HG02623 (cell line): ENCODE data around the gene ZSCAN5C.
"Not testable (repeated sequence)": the region's sequence is repeated elsewhere in the genome, so short reads cannot be mapped to it uniquely, and the experiment has no call there.

Source experiments
- ATAC-seq: cut with Tn5 transposase; IDR thresholded peaks from one replicate; pipeline ENCODE4 v1.9.1; 2021; ENCODE audit warnings: moderate library complexity; ENCODE audit not compliant: unreplicated experiment

Gene ZSCAN5C, protein sequence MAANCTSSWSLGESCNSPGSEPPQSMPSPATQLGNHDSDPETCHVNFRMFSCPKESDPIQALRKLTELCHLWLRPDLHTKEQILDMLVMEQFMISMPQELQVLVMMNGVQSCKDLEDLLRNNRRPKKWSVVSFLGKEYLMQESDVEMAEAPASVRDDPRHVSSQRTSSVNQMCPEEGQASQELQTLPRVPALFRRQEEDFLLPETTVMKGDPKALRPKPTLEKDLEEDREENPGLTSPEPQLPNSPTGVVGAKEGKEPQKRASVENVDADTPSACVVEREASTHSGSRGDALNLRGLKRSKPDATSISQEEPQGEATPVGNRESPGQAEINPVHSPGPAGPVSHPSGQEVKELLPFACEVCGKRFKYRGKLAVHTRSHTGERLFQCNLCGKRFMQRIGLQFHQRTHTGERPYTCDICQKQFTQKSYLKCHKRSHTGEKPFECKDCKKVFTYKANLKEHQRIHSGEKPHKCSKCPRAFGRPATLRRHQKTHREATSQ

DNA sequence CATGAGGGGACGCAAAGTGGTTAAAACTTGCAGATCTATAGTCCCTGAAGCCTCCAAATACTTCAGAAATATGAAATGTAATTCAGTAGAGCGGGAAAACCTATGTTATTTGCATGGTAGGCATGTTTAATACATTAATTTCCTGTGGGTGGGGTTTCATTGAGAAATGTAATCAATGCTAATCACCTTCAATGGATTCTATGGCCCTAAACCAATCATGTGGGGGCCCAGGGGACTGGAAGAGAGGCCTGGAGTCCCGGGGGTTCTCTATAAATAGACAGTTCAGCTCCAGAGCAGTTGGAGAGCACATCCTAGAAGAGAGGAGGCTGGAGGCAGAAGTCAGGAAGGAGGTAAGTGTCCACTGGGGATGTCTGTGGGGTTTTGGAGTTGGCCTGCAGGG is at the start of gene ZSCAN5C:
TSS of gene ZSCAN5C (plus strand) at position 301 of the 400 bp plus-strand sequence. CDS start 3,641 bp downstream, outside the sequence.
- ATAC-seq, result no peak

DNA sequence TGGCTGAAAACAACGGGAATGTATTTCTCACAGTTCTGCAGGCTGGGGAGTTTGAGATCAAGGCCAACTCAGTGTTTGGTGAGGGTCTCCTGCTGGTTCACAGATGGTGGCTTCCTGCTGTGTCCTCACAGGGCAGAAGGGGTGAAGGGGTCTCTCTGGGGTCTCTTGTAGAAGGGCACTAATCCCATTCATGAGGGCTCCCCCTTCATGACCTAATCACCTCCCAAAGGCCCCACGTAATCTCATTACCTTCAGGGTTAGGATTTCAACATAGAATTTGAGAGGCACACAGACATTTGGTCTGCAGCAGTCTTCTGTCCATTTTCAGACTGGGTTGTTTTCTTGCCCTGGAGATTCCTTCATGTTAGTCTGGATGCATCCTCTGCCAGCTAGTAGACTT is 49.4 kb upstream of the ZSCAN5C start:
- no peak for ATAC-seq

DNA sequence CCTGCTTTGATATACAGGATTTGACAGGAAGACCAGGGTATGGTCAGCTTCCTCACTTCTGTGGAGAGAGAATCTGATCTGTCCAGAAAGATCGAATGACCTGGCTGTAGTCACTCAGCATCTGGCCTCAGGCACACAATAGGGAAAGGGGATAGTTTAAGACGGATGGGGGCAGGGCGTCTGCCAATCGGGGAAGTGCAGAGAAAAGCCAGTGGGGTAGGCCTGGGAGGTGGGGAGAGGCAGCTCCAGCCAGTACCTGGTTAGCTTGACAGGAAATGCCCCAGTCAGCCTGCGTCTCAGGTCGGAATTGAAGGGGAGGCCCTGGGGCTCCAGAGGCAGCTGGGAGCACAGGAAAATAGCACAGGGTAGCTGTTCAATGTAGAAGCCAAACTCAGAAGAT is 48.6 kb upstream of the ZSCAN5C start:
- no peak for ATAC-seq

GRCh38 chr19:56155124-56155687 is 46.9 kb upstream of the ZSCAN5C start:
- no peak for ATAC-seq

- no peak for ATAC-seq
These were observed 45.3 kb upstream of the ZSCAN5C start for GRCh38 chr19:56156768-56157167.

- no peak for ATAC-seq
These were observed 43.8 kb upstream of the ZSCAN5C start for GRCh38 chr19:56158170-56158757.

DNA sequence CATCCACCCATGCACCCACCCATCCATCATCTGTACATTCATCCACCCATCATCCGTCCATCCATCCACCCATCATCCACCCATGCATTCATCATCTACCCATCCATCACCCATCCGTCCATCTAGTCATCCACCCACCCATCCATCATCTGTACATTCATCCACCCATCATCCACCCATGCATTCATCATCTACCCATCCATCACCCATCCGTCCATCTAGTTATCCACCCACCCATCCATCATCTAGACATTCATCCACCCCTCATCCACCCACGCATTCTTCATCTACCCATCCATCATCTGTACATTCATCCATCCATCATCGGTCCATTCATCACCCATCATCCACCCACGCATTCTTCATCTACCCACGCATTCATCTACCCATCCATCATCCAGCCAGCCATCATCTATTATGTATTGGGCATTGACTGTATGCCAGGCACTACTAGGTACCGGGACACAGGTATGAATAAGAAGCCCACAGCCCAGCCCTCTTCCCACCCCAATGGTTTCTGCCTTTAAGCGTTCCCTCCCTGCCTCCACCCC is 43.0 kb upstream of the ZSCAN5C start:
- ATAC-seq, result no peak

DNA sequence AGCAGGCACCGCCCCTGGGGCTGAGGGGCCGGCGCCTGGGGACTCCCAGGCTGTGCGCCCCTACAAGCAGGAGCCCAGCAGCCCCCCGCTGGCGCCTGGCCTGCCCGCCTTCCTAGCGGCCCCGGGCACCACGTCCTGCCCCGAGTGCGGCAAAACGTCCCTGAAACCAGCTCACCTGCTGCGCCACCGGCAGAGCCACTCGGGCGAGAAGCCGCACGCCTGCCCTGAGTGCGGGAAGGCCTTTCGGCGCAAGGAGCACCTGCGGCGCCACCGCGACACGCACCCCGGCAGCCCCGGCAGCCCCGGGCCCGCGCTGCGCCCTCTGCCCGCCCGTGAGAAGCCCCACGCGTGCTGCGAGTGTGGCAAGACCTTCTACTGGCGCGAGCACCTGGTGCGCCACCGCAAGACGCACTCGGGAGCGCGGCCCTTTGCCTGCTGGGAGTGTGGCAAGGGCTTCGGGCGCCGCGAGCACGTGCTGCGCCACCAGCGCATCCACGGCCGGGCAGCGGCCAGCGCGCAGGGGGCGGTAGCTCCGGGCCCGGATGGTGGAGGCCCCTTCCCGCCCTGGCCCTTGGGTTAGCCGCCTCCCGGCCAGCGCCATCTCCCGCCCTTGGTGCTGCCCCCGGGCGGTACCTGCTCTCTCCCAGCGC is 42.3 kb upstream of the ZSCAN5C start:
- ATAC-seq, result no peak

DNA sequence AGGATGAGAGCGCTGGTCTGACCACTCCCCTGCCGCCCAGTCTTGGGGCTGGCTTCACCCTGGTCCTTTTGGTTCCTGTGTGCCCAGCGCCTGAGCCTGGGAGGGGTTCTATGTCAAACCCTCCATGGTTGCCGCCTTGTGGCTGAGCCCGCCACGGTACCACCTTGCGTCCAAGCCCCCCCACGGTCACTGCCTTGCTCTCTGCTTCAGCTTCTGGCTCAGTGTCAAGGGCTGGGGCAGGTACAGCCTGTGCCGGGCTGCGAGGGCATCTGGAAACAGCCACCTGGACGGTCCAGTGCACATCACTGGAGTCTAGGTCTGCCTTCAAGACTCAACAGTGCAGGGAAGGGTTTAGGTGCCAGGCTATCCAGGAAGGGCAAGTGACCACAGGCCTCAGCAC is 40.5 kb upstream of the ZSCAN5C start:
- no peak for ATAC-seq

GRCh38 chr19:56162258-56162657 is 39.8 kb upstream of the ZSCAN5C start:
- no peak for ATAC-seq

- no peak for ATAC-seq
These were observed 39.0 kb upstream of the ZSCAN5C start for GRCh38 chr19:56163097-56163496.

- no peak for ATAC-seq
These were observed 35.0 kb upstream of the ZSCAN5C start for GRCh38 chr19:56167064-56167578.

GRCh38 chr19:56170261-56170660 is 31.8 kb upstream of the ZSCAN5C start:
- no peak for ATAC-seq

DNA sequence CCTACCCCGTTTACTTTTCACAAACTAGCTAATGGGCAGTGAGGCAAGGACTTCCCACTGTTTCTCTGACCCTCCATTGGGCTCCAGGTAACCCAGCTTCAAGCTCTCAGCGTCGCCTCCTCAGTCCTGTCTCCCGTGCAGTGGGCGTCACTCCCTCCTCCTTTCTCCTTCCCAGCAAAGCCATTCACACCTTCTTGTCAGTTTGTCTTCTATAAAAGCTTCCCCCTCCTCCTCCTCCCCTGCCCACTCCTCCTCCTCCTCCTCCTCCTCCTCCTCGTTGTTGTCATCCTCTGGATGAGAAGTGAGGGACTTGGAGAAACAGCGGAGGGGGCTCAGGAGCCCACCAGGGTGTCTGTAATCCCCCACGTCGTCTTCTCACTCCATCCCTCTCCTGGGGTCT is 28.0 kb upstream of the ZSCAN5C start:
- ATAC-seq, result no peak

DNA sequence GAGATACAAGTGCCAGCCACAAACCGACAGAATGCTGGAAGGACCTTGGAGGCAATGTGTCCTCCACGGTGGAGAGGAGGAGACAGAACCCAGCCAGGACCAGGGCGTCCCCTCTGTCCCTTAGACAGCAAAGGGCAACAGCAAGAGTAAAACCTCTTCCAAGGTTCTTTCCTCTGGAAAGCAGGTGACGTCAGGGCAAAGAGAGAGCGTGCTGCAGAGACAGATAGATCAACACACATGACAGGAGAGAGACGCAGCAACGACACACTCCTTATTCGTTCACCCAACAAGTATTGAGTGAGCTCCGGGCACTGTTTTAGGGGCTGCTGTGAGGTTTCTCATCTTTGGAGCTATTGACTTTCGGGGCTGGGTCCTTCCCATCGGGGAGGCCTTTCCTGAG is 27.5 kb upstream of the ZSCAN5C start:
- no peak for ATAC-seq

DNA sequence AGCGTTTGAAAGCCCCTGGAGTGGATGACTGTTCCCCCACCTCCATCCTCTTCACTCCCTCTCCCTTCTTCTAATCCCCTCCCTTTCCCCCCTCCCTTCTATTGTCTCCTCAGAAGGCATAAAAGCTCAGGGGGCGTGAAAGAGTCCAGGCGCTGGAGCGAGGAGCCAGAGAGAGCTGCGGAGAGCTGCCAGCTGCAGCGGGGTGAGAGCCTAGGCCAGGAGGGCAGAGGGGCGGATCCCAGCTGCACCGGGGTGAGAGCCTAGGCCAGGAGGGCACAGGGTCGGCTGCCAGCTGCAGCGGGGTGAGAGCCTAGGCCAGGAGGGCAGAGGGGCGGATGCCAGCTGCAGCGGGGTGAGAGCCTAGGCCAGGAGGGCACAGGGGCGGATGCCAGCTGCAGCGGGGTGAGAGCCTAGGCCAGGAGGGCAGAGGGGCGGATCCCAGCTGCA is 26.2 kb upstream of the ZSCAN5C start, which contains the start of gene GALP:
TSS of gene GALP (plus strand) at position 148 of the 447 bp plus-strand sequence. CDS start 1,101 bp downstream, outside the sequence.
- not testable (repeated sequence) for ATAC-seq

GRCh38 chr19:56176310-56176709 is 25.8 kb upstream of the ZSCAN5C start:
- ATAC-seq, result not testable (repeated sequence)

- ATAC-seq, result no peak
These were observed 25.2 kb upstream of the ZSCAN5C start for GRCh38 chr19:56176881-56177280.

GRCh38 chr19:56177564-56178243 is 24.4 kb upstream of the ZSCAN5C start:
- no peak for ATAC-seq

- ATAC-seq, result no peak
These were observed 12.3 kb upstream of the ZSCAN5C start for GRCh38 chr19:56189785-56190184.
